ENCODE data around the gene CARMIL1. TPM values are rescaled to one million over a fixed set of nuclear protein-coding genes. Genes with fewer than 3 reads are reported as not detected.

CARMIL1 gene
- total and polyA plus RNA-seq, 2 of the 8 experiments (the other 6 are each of a cell fraction or from before 2014, with no cell fraction given) = 20.3 to 40.4 TPM

GRCh38 chr6:25316626-25317025 lies 37.5 kb downstream of the CARMIL1 start:
- Histone ChIP-seq H3K27ac (ENCODE audit: low read depth, low read length) (no peak overlapping the region), H3K9me3 (ENCODE audit: insufficient read depth in 2 of 2, low read depth in 1 of 2, low read length in 1 of 2) (no peaks in the 10 kb centered on the region), H3K18ac (ENCODE audit: extremely low read depth, low read length) (no peak overlapping the region), H3K9ac (replicated peaks in 1 of 4; ENCODE audit: extremely low read depth in 1 of 4, low read depth in 3 of 4, low read length in 3 of 4) (no peak overlapping the region), H4K20me1 (replicated peaks in 1 of 2; ENCODE audit: control insufficient read depth in 1 of 2, insufficient read depth in 2 of 2, low read length in 2 of 2) (peaks cover 2 to 7% of the 10 kb centered on the region in 2 experiments), H2BK12ac (ENCODE audit: low read depth, low read length) (no peak overlapping the region), H3K56ac (replicated peaks; ENCODE audit: insufficient read length, low read depth, low read length) (no peak overlapping the region), H3K4ac (replicated peaks; ENCODE audit: insufficient read length, low read depth, low read length) (no peak overlapping the region), H3K4me1 (replicated peaks in 1 of 4; ENCODE audit: control insufficient read depth in 3 of 4, insufficient read depth in 4 of 4, low read length in 3 of 4) (peaks cover 2 to 28% (median 14%) of the 10 kb centered on the region in 4 experiments), H3K4me3 (ENCODE audit: extremely low read depth in 1 of 4, insufficient read depth in 2 of 4, low read depth in 3 of 4, low read length in 4 of 4) (no peak overlapping the region), H2BK20ac (ENCODE audit: low read length) (no peak overlapping the region), H4K91ac (replicated peaks; ENCODE audit: insufficient read length, low read length) (no peak overlapping the region), H2BK5ac (ENCODE audit: low read depth, low read length) (no peak overlapping the region), H3K79me2 (ENCODE audit: control insufficient read depth in 1 of 2, insufficient read depth in 2 of 2, low read length in 2 of 2) (peaks cover 0 to 83% of the 10 kb centered on the region in 2 experiments; a peak in 2 of 4 replicates), H3K4me2 (ENCODE audit: insufficient read depth in 1 of 2, low read depth in 2 of 2, low read length in 2 of 2) (no peak overlapping the region), H2AK5ac (ENCODE audit: low read depth, low read length) (no peak overlapping the region), H3K27me3 (replicated peaks in 1 of 4; ENCODE audit: control insufficient read depth in 3 of 4, extremely low read depth in 1 of 4, insufficient read depth in 3 of 4, low read length in 3 of 4) (peaks cover 0 to 1% (median 0%) of the 10 kb centered on the region in 4 experiments; a peak in 1 of 7 replicates), H3K23ac (ENCODE audit: insufficient read length) (no peak overlapping the region), H3K14ac (ENCODE audit: insufficient read length) (no peak overlapping the region), H4K5ac (ENCODE audit: insufficient read length, low read depth, low read length) (no peak overlapping the region), H2AFZ (ENCODE audit: low read length) (no peak overlapping the region), H3K36me3 (ENCODE audit: control insufficient read depth in 2 of 4, insufficient read depth in 4 of 4, low read length in 3 of 4) (no peaks in the 10 kb centered on the region), H2BK15ac (ENCODE audit: low read length) (no peak overlapping the region), H3K23me2 (ENCODE audit: low read depth, low read length) (no peaks in the 10 kb centered on the region; the same call in 1 of the 2 replicates), H2BK120ac (replicated peaks; ENCODE audit: low read depth, low read length) (no peak overlapping the region), H3K79me1 (ENCODE audit: low read depth, low read length) (peaks cover 2% of the 10 kb centered on the region; the same call in 1 of the 2 replicates), H4K8ac (ENCODE audit: extremely low read depth, insufficient read depth, low read length) (no peak overlapping the region)
- ChIA-PET POLR2A (ENCODE audit: partially characterized antibody) (no interaction called here), CTCF (ENCODE audit: partially characterized antibody) (interaction anchor here (1.8 kb wide), 1 partner anchor 51 kb away, joined by 4 read pairs; no protein-coding TSS in a partner anchor)
- 81% methylated on average over 4 of the region's 4 CpGs; no CpG with 5 or more reads in 1 of the 2 experiments for WGBS, 2 experiments (ENCODE audit: extremely low coverage in 1 of 2, insufficient coverage in 1 of 2, insufficient read length in 1 of 2, insufficient replicate concordance in 2 of 2, low coverage in 1 of 2, low lambda C conversion rate in 2 of 2, missing lambda C conversion rate in 1 of 2)
- FAIRE-seq (no peak), DNase-seq (ENCODE audit: low read depth in 1 of 2, low spot score in 2 of 2) (no peak)
- TF ChIP-seq TAF7 (optimal IDR thresholded peaks at IDR 0.05; ENCODE audit: borderline replicate concordance, low read depth, low read length) (no peak), HDAC6 (IDR thresholded peaks at IDR 0.05; ENCODE audit: low read depth, low read length) (no peak), PHF8 (conservative IDR thresholded peaks at IDR 0.05; ENCODE audit: low read depth, low read length) (no peak), KDM5A (IDR thresholded peaks at IDR 0.05; ENCODE audit: low read length) (no peak), SAP30 (IDR thresholded peaks at IDR 0.05; ENCODE audit: insufficient read depth, insufficient replicate concordance, low read length) (no peak), SIX5 (IDR thresholded peaks at IDR 0.05; ENCODE audit: low read depth, low read length) (no peak), USF2 (IDR thresholded peaks at IDR 0.05; ENCODE audit: low read length) (no peak)
- TF ChIP-seq, protein P1, sequence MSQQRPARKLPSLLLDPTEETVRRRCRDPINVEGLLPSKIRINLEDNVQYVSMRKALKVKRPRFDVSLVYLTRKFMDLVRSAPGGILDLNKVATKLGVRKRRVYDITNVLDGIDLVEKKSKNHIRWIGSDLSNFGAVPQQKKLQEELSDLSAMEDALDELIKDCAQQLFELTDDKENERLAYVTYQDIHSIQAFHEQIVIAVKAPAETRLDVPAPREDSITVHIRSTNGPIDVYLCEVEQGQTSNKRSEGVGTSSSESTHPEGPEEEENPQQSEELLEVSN (IDR thresholded peaks at IDR 0.05) = no peak

Data from H1 (cell line).